ENCODE measurements around the gene VAT1L.

Gene VAT1L

DNA sequence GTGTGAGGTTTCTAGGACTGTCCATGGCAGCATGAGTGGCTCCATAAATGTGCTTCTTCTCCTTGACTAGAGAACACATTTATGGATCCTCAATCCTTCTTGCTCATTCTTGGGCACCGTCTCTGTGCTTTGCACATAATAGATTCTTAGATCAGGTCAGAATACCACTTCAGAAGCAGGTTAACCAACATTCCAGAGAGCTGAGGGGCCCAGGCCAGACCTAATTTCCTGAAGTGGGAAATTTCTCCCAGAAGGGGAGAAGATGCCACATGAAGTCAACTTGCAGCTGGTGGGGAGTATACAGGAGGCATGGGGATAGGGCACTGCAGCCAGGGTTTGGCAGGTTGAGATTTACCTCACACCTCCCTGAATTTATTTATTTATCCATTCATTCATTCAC, 24.4 kb upstream of the VAT1L start:
- H3K4me3 Mint-ChIP-seq, result no peak overlapping the region
- intact Hi-C loops (cut with micrococcal nuclease), result no loop called here
- no peaks in the 10 kb centered on the region for H3K27me3 Mint-ChIP-seq
- H3K27ac Mint-ChIP-seq, result no peak overlapping the region
- no peaks in the 10 kb centered on the region for H3K9me3 Mint-ChIP-seq
- peaks cover 5% of the 10 kb centered on the region for H3K4me1 Mint-ChIP-seq (ENCODE audit: low read depth)
- no peaks in the 10 kb centered on the region for H3K36me3 Mint-ChIP-seq (ENCODE audit: low read depth)

DNA sequence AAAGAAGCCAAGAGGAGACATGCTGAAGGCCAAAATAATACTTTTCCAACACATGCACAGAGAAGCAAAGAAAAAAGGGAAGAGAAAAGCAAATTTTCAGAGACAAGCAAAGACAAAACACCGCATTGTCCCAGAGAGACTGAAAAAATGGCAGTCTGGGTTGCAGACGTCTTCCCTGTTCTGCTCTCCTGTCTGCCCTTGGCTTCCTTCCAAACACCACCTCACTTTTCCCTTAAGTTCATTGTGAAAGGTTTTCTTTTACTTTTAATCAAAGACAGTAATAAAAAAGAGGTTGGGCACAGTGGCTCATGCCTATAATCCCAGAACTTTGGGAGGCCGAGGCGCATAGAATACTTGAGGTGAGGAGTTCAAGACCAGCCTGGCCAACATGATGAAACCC, 21.2 kb upstream of the VAT1L start:
- no peaks in the 10 kb centered on the region for H3K36me3 Mint-ChIP-seq (ENCODE audit: low read depth)
- H3K4me1 Mint-ChIP-seq (ENCODE audit: low read depth), result no peaks in the 10 kb centered on the region
- no peak overlapping the region for H3K27ac Mint-ChIP-seq
- H3K4me3 Mint-ChIP-seq, result no peak overlapping the region
- H3K9me3 Mint-ChIP-seq, result no peaks in the 10 kb centered on the region
- intact Hi-C loops (cut with micrococcal nuclease), result no loop called here
- no peaks in the 10 kb centered on the region for H3K27me3 Mint-ChIP-seq

DNA sequence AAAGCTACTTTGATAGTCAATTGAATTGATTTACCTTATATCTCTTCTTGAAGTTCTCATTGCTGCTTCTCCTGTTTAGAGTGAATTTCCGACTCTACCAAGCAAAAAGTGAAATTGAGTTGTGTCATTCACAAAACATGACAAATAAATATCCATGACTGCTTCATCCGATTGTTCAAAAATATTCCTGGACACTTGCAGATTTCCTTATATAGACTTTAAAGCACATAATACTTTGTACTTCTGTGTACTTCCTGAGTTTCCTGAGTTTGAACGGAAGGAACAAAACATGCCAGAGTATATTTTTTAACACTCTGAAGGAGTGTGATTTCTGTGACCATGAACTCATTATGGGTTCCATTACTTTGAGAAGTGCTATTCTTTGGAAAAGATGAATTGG, 20.5 kb upstream of the VAT1L start:
- H3K36me3 Mint-ChIP-seq (ENCODE audit: low read depth), result no peaks in the 10 kb centered on the region

DNA sequence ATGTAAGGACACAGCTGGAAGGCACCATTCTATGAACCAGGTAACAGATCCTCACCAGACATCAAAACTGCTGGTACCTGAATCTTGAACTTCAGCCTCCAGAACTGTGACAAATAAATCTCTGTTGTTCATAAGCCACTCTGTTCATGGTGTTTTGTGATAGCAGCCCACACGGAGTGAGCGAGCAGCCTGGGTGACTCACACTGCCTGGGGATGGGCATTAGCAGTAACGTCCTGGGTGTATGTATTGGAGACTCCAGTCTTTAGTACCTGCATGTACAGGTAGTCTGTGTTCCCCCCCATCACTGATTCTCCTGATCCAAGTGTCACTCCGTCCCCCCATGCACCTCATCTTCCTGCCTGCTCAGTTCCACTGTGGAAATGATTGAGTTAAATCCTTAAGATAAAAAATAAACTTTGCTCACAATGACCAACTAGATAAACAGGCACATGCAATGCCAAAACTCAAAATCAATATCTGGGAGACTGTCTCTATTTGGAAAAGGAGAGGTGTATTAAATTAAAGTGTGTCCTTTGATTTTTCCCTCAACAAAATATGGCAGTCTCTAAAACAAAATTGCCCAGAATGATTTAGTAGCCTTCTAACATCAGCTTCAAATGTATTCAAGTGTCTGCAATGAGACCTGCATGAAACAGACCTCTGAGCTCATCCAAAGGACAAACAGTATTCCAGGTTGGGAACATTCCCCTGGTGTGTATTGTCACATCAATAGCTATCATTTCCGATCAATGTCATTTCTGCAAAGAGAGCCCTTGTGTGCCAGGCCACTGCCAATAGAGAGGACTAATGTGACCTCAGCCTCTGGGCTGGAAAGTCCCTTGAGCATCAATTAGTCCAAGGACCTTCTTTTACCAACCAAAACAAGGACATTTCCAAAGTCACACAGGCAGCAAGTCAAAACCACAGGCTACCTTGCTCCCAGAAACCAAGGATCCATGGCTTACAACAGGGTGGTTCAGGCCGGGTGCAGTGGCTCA, 12.2 kb upstream of the VAT1L start:
- H3K4me3 Mint-ChIP-seq, result no peak overlapping the region
- no peaks in the 10 kb centered on the region for H3K36me3 Mint-ChIP-seq (ENCODE audit: low read depth)
- H3K27ac Mint-ChIP-seq, result no peak overlapping the region
- no peaks in the 10 kb centered on the region for H3K27me3 Mint-ChIP-seq
- intact Hi-C loops (cut with micrococcal nuclease), result no loop called here
- no peaks in the 10 kb centered on the region for H3K4me1 Mint-ChIP-seq (ENCODE audit: low read depth)
- H3K9me3 Mint-ChIP-seq, result no peaks in the 10 kb centered on the region

More for the DNA sequence above, 20.5 kb upstream of the VAT1L start:
- Mint-ChIP-seq H3K9me3 (no peaks in the 10 kb centered on the region), H3K4me1 (ENCODE audit: low read depth) (no peaks in the 10 kb centered on the region), H3K27me3 (no peaks in the 10 kb centered on the region), H3K27ac (no peak overlapping the region), H3K4me3 (no peak overlapping the region)
- intact Hi-C loops (cut with micrococcal nuclease), result no loop called here

DNA sequence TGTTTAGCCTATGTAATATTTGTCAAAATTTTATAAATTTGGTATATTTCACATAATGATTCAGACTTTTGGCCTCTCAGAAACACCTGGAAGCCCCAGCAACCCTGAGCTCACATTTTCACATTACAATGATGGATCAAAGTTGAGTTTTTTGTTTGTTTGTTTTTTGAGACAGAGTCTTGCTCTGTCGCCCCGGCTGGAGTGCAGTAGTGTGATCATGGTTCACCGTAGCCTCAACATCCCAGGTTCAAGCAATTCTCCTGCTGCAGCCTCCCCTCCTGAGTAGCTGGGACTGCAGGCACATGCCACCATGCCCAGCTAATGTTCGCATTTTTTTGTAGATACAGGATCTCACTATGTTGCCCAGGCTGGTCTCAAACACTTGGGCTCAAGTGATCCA, 10.6 kb upstream of the VAT1L start:
- H3K27ac Mint-ChIP-seq, result no peak overlapping the region
- intact Hi-C loops (cut with micrococcal nuclease), result no loop called here
- H3K27me3 Mint-ChIP-seq, result no peaks in the 10 kb centered on the region
- H3K9me3 Mint-ChIP-seq, result no peaks in the 10 kb centered on the region
- no peaks in the 10 kb centered on the region for H3K36me3 Mint-ChIP-seq (ENCODE audit: low read depth)
- no peaks in the 10 kb centered on the region for H3K4me1 Mint-ChIP-seq (ENCODE audit: low read depth)
- no peak overlapping the region for H3K4me3 Mint-ChIP-seq

DNA sequence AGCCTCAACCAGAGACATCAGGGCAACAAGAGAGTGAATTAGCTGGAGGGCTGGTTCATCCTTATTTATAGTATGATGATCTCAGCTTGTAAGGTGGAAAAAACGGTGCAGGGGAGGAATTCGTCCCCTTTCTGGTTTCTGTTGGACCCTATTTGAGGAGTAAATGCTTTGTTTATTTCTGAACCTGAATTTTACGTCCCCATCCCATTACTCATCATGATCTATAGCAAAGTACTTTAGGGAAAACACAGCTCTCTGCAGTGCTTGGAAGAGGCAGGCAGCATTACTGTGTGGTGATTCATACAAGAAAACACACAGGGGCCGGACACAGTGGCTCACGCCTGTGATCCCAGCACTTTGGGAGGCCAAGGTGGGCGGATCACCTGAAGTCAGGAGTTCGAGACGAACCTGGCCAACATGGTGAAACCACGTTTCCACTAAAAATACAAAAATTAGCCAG, 8.0 kb upstream of the VAT1L start:
- Mint-ChIP-seq H3K36me3 (ENCODE audit: low read depth) (no peaks in the 10 kb centered on the region), H3K4me3 (no peak overlapping the region), H3K9me3 (no peaks in the 10 kb centered on the region), H3K4me1 (ENCODE audit: low read depth) (no peaks in the 10 kb centered on the region), H3K27me3 (no peaks in the 10 kb centered on the region), H3K27ac (no peak overlapping the region)
- intact Hi-C loops (cut with micrococcal nuclease), result loop anchor here (5.0 kb wide), 1 partner anchor 103 kb away; no protein-coding TSS in a partner anchor

DNA sequence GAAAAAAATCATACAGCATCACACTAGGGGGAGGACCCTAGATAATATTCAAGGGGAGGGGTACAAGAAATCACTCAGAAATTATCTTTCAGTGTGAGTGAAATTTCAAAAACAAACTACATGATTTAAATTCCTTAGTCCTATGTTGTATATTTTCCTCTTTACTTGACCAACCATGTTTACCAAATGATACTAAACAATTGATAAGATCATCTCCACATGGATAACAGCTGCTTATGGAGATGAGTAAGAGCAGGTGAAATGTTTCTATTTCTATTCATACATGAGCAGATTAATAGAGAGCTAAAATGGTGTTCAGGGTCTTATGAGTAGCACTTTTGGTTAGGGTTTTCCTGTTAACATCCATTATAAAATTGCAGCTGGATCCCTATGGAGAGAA, 7.3 kb upstream of the VAT1L start:
- Mint-ChIP-seq H3K9me3 (no peaks in the 10 kb centered on the region), H3K27ac (no peak overlapping the region), H3K27me3 (peaks cover 1% of the 10 kb centered on the region), H3K4me1 (ENCODE audit: low read depth) (no peaks in the 10 kb centered on the region), H3K4me3 (no peak overlapping the region), H3K36me3 (ENCODE audit: low read depth) (no peaks in the 10 kb centered on the region)
- intact Hi-C loops (cut with micrococcal nuclease), result loop anchor here (5.0 kb wide), 1 partner anchor 104 kb away; no protein-coding TSS in a partner anchor

DNA sequence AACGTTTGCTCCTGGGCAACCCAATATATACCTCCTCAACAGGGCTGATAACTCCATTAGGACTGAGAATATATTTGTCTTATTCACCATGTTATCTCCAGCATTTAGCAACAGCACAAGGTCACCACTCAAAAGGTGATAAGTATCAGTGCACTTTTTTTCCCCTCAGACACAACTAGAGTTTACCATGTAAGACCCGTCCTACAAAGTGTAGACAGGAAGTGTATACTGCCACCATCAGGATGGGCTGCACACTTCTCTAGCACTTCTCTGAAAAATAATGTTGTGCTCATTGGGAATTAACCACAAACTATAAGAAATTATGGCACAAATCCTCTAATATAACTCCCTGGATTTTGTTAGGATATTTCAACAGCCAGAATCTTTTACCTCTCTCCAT, 5.7 kb upstream of the VAT1L start:
- Mint-ChIP-seq H3K36me3 (ENCODE audit: low read depth) (no peaks in the 10 kb centered on the region), H3K27ac (no peak overlapping the region), H3K4me3 (no peak overlapping the region), H3K9me3 (no peaks in the 10 kb centered on the region), H3K4me1 (ENCODE audit: low read depth) (no peaks in the 10 kb centered on the region), H3K27me3 (peaks cover 17% of the 10 kb centered on the region)
- intact Hi-C loops (cut with micrococcal nuclease), result loop anchor here (5.0 kb wide), 1 partner anchor 105 kb away; no protein-coding TSS in a partner anchor

DNA sequence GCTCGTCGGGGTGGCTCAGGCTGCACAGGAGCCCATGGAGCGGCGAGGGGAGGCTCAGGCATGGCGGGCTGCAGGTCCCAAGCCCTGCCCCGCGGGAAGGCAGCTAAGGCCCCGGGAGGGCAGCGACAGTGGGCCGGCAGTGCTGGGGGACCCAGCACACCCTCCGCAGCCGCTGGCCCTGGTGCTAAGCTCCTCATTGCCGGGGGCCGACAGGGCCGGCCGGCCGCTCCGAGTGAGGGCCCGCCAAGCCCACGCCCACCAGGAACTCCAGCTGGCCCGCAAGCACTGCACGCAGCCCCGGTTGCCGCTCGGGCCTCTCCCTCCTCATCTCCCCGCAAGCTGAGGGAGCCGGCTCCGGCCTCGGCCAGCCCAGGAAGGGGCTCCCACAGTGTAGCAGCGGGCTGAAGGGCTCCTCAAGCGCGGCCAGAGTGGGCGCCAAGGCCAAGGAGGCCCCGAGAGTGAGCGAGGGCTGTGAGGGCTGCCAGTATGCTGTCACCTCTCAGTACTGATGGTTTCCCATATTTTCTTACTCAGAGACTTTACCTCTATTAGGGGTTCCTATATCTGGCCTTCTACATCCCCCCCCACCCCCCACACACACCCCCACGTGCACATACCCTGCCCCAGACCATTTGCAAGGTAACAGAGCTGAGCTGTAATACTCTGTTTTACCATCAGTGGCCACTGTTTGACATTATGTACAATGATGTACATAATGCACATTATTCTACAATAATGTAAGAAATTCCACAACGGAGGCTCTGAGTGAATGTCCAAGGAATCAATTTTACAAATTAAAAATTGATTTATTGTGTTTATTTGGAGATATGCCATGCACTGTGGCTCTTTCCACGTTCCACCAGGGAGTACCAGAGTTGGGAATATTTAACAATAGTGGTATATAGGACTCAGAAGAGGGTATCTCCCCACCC, 3.7 kb upstream of the VAT1L start:
- H3K27me3 Mint-ChIP-seq, result peaks cover 37% of the 10 kb centered on the region
- H3K9me3 Mint-ChIP-seq, result no peaks in the 10 kb centered on the region
- H3K36me3 Mint-ChIP-seq (ENCODE audit: low read depth), result no peaks in the 10 kb centered on the region
- H3K27ac Mint-ChIP-seq, result no peak overlapping the region
- no peak overlapping the region for H3K4me3 Mint-ChIP-seq
- peaks cover 11% of the 10 kb centered on the region for H3K4me1 Mint-ChIP-seq (ENCODE audit: low read depth)
- intact Hi-C loops (cut with micrococcal nuclease), result loop anchor here (5.0 kb wide), 1 partner anchor 107 kb away; no protein-coding TSS in a partner anchor

DNA sequence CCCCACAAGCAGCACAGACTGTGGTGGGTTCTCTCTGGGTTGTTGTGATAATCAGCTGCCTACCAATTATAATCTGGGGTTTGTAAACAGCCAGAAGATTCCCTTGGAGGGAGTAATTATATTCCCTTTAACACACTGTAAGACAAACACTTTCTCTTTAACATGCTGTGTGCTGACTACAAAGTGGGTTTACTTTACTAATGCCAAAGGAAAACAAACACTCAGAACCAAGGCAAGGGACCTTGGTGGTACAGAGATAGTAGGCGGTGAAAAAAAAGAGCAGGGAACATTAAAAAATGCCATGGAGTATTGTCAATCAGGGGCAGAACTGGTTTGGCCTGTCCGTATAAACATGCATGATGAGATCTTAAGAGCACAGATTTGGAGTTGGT, 3.0 kb upstream of the VAT1L start:
- Mint-ChIP-seq H3K4me1 (ENCODE audit: low read depth) (peaks cover 11% of the 10 kb centered on the region), H3K36me3 (ENCODE audit: low read depth) (no peaks in the 10 kb centered on the region), H3K27ac (no peak overlapping the region), H3K9me3 (no peaks in the 10 kb centered on the region), H3K4me3 (no peak overlapping the region), H3K27me3 (peaks cover 44% of the 10 kb centered on the region)
- intact Hi-C loops (cut with micrococcal nuclease), result no loop called here

DNA sequence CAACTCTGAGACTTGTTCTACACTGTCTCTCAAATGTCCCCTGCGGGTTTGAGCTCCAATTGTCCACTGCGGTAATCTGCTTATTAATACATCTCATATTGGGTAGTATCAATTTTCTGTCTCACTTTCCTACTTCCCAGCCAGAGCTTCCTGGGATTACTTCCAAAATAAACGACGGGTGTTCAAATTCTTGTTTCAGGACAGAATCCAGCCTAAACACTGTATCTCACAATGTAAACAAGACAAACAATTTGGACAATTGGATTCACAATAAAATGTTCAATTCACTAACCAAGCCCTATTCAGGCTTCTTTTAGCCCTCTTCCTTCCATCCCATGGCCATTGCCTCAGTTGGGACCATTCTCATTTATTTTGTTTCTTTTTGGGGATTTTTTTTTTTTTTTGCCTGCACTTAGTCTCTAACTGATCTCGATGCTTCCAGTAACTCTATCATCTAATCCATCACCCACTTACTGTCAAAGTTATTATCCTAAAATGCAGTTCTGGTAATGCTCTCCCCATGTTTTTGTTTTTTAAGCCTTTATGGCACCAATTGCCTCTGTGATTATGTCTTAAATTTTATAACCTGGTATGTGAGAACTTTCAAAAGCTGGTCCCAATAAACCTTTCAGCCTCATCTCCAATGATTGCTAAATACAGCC, 2.0 kb upstream of the VAT1L start:
- Mint-ChIP-seq H3K4me1 (ENCODE audit: low read depth) (peaks cover 11% of the 10 kb centered on the region), H3K27ac (no peak overlapping the region), H3K27me3 (peaks cover 44% of the 10 kb centered on the region), H3K4me3 (no peak overlapping the region), H3K36me3 (ENCODE audit: low read depth) (no peaks in the 10 kb centered on the region), H3K9me3 (no peaks in the 10 kb centered on the region)
- intact Hi-C loops (cut with micrococcal nuclease), result no loop called here

DNA sequence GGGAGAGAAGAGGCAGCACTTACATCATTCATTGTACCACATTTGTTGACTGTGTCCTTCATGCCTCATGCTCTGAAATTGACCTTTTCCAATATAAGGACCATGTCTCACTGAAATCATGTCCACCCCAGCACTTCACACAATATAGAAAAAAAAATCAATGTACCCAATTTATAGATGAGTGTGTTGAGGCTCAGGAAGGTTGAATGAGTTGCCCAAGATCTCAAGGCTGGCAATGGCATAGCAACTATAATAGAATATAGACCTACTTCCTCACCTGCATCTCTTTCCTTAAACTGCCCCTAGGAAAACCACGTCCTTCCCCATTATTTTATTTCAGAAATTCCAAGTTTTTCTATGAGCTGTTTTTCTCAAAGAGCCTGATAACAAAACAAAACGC, 912 bp upstream of the VAT1L start:
- intact Hi-C loops (cut with micrococcal nuclease), result no loop called here
- Mint-ChIP-seq H3K36me3 (ENCODE audit: low read depth) (no peaks in the 10 kb centered on the region), H3K27ac (no peak overlapping the region), H3K9me3 (no peaks in the 10 kb centered on the region), H3K4me1 (ENCODE audit: low read depth) (peaks cover 11% of the 10 kb centered on the region), H3K4me3 (no peak overlapping the region), H3K27me3 (peaks cover 53% of the 10 kb centered on the region)

DNA sequence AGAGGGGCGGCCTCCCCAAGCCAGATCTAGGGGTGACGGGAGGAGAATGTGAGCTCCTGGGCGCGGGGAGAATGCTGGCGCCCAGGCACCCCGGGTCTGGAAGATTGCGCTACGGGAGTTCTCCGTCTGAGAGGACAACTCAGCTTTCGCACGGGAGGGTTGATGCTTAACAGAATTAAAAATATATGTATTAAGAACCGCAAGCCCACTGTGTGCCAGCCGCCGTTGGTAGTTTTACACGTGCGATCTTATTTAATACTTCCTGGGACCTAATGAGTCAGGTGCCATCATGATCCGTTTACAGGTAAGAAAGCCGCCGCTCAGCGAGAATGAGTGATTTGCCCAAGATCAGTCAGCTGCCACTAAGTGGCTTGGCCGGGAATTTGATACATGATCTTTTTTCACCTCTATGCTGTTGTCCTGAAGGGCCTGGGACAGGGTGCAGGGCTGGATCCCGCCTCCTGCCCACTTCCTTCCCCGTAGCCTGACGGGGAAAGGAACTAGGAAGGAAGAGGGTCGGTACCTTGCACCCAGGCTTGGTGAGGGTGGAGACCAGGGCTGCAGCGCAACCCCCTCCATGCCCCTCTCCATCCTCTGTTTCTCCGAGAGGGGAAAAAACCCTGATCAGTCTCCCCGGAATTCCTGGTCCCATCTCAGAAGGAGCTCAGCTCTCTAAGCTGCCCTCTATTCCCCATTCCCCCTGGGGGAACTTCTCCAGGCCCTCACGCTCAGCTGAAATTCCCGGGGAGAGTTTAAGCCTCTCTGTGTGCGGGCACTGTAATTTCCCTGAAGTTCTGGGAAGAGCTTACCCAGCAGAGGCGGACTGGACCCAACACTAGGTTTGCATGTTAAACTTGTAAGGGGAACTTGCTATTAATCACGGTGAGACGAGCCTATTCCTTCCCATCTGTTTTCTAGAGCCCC, 983 bp downstream of the VAT1L start:
- Mint-ChIP-seq H3K4me3 (no peak overlapping the region), H3K36me3 (ENCODE audit: low read depth) (no peaks in the 10 kb centered on the region)
- intact Hi-C loops (cut with micrococcal nuclease), result no loop called here

More for the DNA sequence above, 983 bp downstream of the VAT1L start:
- Mint-ChIP-seq H3K27me3 (peaks cover 58% of the 10 kb centered on the region), H3K27ac (no peak overlapping the region), H3K4me1 (ENCODE audit: low read depth) (peaks cover 11% of the 10 kb centered on the region), H3K9me3 (no peaks in the 10 kb centered on the region)

Measured in dendritic cell treated with granulocyte-macrophage colony-stimulating factor and Interleukin-4, amounts not matched to agents 40 ng/mL and 50 ng/mL, for 4 days (primary cell).